HepG2 (cell line): ENCODE results near the gene ADAR. TPM values are rescaled to one million over a fixed set of nuclear protein-coding genes. Genes with fewer than 3 reads are reported as not detected.

Source experiments
- HOXA7 ChIP-seq: sonication (generic); formaldehyde crosslinking; IDR thresholded peaks from 2 replicates; pipeline ENCODE4 v1.8.1; 2022; ENCODE audit warnings: mild to moderate bottlenecking, missing genetic modification reagents, moderate library complexity
- KDM3A ChIP-seq: IDR thresholded peaks from 2 replicates; pipeline ENCODE4 v1.6.1; 2018; ENCODE audit warnings: low read depth, missing compliant biosample characterization
- KDM4B ChIP-seq: sonication (generic); formaldehyde crosslinking; IDR thresholded peaks from 2 replicates; pipeline ENCODE4 v1.4.0; 2020; ENCODE audit warnings: missing genetic modification reagents
- MBNL3 ChIP-seq: fragments of 250-450 bp; sonication (Bioruptor Pico); conservative IDR thresholded peaks from 2 replicates; pipeline ENCODE4 v1.8.0; 2022; ENCODE audit warnings: mild to moderate bottlenecking, inconsistent platforms
- PCBP2 ChIP-seq: fragments of 200-400 bp; formaldehyde crosslinking; optimal IDR thresholded peaks from 2 replicates; pipeline ENCODE3; 2018; ENCODE audit warnings: low read length, low read depth; ENCODE audit not compliant: poor library complexity, severe bottlenecking
- POLR2A ChIP-seq, 2 experiments: IDR thresholded peaks; 2 replicates each; pipeline ENCODE4 v1.6.1; 2011; ENCODE audit warnings: low read depth in 2 of 2, low read length in 2 of 2, mild to moderate bottlenecking in 1 of 2, moderate library complexity in 1 of 2; ENCODE audit not compliant: insufficient read depth in 1 of 2
- RBFOX2 ChIP-seq: fragments of 200-400 bp; formaldehyde crosslinking; IDR thresholded peaks from 2 replicates; pipeline ENCODE4 v1.6.1; 2017; ENCODE audit warnings: low read depth, mild to moderate bottlenecking, low read length
- SMAD3 ChIP-seq: sonication (generic); formaldehyde crosslinking; IDR thresholded peaks from 2 replicates; pipeline ENCODE4 v1.4.0; 2020; ENCODE audit warnings: missing genetic modification reagents
- SP1 ChIP-seq, 2 experiments: fragments of 450-650 bp in 1 of 2; sonication (generic) in 1 of 2; formaldehyde crosslinking in 1 of 2; IDR thresholded peaks; 2 replicates each; pipeline versions ENCODE4 v1.4.0 to v1.6.1; 2016 to 2020; ENCODE audit warnings: missing genetic modification reagents in 1 of 2
- SP5 ChIP-seq: IDR thresholded peaks from 2 replicates; pipeline ENCODE4 v1.6.1; 2016; ENCODE audit warnings: low read depth, borderline replicate concordance
- TP53 ChIP-seq: sonication (generic); formaldehyde crosslinking; conservative IDR thresholded peaks from 2 replicates; pipeline ENCODE4 v1.4.0; 2020; ENCODE audit warnings: missing genetic modification reagents
- ZBTB7B ChIP-seq: sonication (generic); formaldehyde crosslinking; IDR thresholded peaks from 2 replicates; pipeline ENCODE4 v1.4.0; 2020; ENCODE audit warnings: missing genetic modification reagents
- ZNF331 ChIP-seq: sonication (generic); formaldehyde crosslinking; IDR thresholded peaks from 2 replicates; pipeline ENCODE4 v1.4.0; 2020; ENCODE audit warnings: missing genetic modification reagents
- ZNF33B ChIP-seq: sonication (generic); formaldehyde crosslinking; IDR thresholded peaks from 2 replicates; pipeline ENCODE4 v1.5.1; 2020; ENCODE audit warnings: mild to moderate bottlenecking, missing genetic modification reagents
- ZNF382 ChIP-seq: sonication (generic); formaldehyde crosslinking; IDR thresholded peaks from 2 replicates; pipeline ENCODE4 v1.5.0; 2020; ENCODE audit warnings: missing genetic modification reagents, mild to moderate bottlenecking, borderline replicate concordance
- ZNF451 ChIP-seq: sonication (generic); formaldehyde crosslinking; IDR thresholded peaks from 2 replicates; pipeline ENCODE4 v1.5.0; 2020; ENCODE audit warnings: mild to moderate bottlenecking, missing genetic modification reagents
- ZNF558 ChIP-seq: sonication (generic); formaldehyde crosslinking; IDR thresholded peaks from 2 replicates; pipeline ENCODE4 v1.9.0; 2022; ENCODE audit warnings: mild to moderate bottlenecking, missing genetic modification reagents, borderline replicate concordance
- ZNF619 ChIP-seq: sonication (generic); formaldehyde crosslinking; IDR thresholded peaks from 2 replicates; pipeline ENCODE4 v1.4.0; 2020; ENCODE audit warnings: mild to moderate bottlenecking, missing genetic modification reagents
- polyA plus RNA-seq, 8 experiments: library from polyadenylated mRNA; depleted of rRNA in 3 of 8; stranded (reverse) in 7 of 8; unstranded in 1 of 8; fragments of >200 nt; fragmentation: Illumina TruSeq in 4 of 8; extraction: Trizol in 4 of 8; gene quantifications; 2 replicates each; pipeline versions ENCODE4 v1.2.1 to v1.2.3, GENCODE V29; 2011 to 2016; ENCODE audit warnings: low read depth in 4 of 8, missing spikeins in 1 of 8, mixed read lengths in 1 of 8; ENCODE audit not compliant: insufficient read depth in 1 of 8
- total RNA-seq, 5 experiments: library from RNA; depleted of rRNA; stranded (reverse); fragments of >200 nt; fragmentation: Illumina TruSeq; extraction: Trizol; gene quantifications; 2 replicates each; pipeline ENCODE4 v1.2.3, GENCODE V29; 2016; ENCODE audit warnings: low read depth in 1 of 5
- TF ChIP-seq, protein P1 (sequence below): IDR thresholded peaks from 2 replicates; pipeline ENCODE4 v1.6.1; 2016; ENCODE audit warnings: missing genetic modification reagents, missing compliant biosample characterization
- TF ChIP-seq, protein P2 (sequence below): sonication (generic); formaldehyde crosslinking; IDR thresholded peaks from 2 replicates; pipeline ENCODE4 v1.4.0; 2020; ENCODE audit warnings: mild to moderate bottlenecking, missing genetic modification reagents
- TF ChIP-seq, protein P3 (sequence below): sonication (generic); formaldehyde crosslinking; IDR thresholded peaks from 2 replicates; pipeline ENCODE4 v1.4.0; 2020; ENCODE audit warnings: missing genetic modification reagents
- TF ChIP-seq, protein P4 (sequence below): sonication (generic); formaldehyde crosslinking; IDR thresholded peaks from 2 replicates; pipeline ENCODE4 v1.5.1; 2020; ENCODE audit warnings: missing genetic modification reagents, mild to moderate bottlenecking, borderline replicate concordance

Gene ADAR
- total and polyA plus RNA-seq, 2 of the 13 experiments (the other 11 are each of a cell fraction or from before 2014, with no cell fraction given), result 70.8 to 86.2 TPM

DNA sequence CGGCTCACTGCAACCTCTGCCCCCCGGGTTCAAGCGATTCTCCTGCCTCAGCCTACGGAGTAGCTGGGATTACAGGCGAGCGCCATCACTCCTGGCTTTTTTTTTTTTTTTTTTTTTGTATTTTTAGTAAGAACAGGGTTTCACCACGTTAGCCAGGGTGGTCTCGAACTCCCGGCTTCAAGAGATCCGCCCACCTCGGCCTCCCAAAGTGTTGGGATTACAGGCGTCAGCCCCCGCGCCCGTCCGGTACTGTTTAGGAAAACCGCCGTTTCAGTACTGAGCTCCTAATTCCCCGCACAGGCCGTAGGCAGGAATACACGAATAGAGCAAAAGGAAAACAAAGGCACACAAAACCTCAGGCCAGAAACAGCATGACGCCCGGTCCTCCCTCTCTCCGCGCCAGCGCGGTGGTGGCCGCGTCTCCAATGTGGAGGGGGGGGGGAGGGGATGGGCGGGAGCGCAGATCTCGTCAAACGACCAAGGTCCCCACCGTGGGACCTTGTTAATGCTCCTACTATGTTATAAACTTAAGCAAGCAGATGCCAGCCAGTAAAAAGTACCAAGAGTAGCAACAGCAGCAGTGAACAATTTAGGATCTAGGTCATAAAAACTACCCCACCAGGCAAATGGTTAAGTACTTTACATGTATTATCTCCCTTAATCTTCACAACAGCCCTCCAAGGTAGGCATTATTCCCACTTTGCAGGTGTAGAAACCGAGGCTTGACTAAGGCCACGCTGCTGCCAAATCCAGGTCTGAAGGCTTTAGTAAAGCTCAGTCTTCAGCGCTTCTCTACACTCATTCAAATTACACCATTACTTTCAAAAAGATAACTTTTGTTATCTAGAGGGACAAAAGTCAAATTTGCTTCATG is 648 bp upstream of the ADAR start (continued):
- TF ChIP-seq ZBTB7B (CRISPR knock-in tag) (no peak), ZNF331 (0 out of 2 replicates have a peak, but pooled peaks have one; percentile 19), MBNL3 (no peak), HOXA7 (no peak), RBFOX2 (no peak), ZNF33B (CRISPR knock-in tag) (no peak), SP5 (CRISPR knock-in tag) (no peak), ZNF619 (CRISPR knock-in tag) (no peak), ZNF558 (CRISPR knock-in tag) (no peak), SMAD3 (0 out of 2 replicates have a peak, but pooled peaks have one; percentile 5), KDM3A (CRISPR knock-in tag) (no peak), ZNF451 (CRISPR knock-in tag) (no peak), POLR2A (IDR thresholded peaks at IDR 0.05; ENCODE audit: insufficient read depth in 1 of 2, low read depth in 2 of 2, low read length in 2 of 2) (peak in 1 of 2 experiments; percentile 34; a peak in 1 of 4 replicates), KDM4B (no peak), SP1 (IDR thresholded peaks at IDR 0.05) (no peak), SP1 (CRISPR knock-in tag; IDR thresholded peaks at IDR 0.05) (no peak), ZNF382 (CRISPR knock-in tag) (no peak), TP53 (CRISPR knock-in tag) (no peak), PCBP2 (no peak)
- TF ChIP-seq, protein P1, sequence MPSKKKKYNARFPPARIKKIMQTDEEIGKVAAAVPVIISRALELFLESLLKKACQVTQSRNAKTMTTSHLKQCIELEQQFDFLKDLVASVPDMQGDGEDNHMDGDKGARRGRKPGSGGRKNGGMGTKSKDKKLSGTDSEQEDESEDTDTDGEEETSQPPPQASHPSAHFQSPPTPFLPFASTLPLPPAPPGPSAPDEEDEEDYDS (CRISPR knock-in tag), result peak; percentile 1; the same call in 1 of the 2 replicates
- TF ChIP-seq, protein P2, sequence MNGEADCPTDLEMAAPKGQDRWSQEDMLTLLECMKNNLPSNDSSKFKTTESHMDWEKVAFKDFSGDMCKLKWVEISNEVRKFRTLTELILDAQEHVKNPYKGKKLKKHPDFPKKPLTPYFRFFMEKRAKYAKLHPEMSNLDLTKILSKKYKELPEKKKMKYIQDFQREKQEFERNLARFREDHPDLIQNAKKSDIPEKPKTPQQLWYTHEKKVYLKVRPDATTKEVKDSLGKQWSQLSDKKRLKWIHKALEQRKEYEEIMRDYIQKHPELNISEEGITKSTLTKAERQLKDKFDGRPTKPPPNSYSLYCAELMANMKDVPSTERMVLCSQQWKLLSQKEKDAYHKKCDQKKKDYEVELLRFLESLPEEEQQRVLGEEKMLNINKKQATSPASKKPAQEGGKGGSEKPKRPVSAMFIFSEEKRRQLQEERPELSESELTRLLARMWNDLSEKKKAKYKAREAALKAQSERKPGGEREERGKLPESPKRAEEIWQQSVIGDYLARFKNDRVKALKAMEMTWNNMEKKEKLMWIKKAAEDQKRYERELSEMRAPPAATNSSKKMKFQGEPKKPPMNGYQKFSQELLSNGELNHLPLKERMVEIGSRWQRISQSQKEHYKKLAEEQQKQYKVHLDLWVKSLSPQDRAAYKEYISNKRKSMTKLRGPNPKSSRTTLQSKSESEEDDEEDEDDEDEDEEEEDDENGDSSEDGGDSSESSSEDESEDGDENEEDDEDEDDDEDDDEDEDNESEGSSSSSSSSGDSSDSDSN (CRISPR knock-in tag), result no peak
- TF ChIP-seq, protein P3, sequence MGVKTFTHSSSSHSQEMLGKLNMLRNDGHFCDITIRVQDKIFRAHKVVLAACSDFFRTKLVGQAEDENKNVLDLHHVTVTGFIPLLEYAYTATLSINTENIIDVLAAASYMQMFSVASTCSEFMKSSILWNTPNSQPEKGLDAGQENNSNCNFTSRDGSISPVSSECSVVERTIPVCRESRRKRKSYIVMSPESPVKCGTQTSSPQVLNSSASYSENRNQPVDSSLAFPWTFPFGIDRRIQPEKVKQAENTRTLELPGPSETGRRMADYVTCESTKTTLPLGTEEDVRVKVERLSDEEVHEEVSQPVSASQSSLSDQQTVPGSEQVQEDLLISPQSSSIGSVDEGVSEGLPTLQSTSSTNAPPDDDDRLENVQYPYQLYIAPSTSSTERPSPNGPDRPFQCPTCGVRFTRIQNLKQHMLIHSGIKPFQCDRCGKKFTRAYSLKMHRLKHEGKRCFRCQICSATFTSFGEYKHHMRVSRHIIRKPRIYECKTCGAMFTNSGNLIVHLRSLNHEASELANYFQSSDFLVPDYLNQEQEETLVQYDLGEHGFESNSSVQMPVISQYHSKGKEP (CRISPR knock-in tag), result no peak
- TF ChIP-seq, protein P4, sequence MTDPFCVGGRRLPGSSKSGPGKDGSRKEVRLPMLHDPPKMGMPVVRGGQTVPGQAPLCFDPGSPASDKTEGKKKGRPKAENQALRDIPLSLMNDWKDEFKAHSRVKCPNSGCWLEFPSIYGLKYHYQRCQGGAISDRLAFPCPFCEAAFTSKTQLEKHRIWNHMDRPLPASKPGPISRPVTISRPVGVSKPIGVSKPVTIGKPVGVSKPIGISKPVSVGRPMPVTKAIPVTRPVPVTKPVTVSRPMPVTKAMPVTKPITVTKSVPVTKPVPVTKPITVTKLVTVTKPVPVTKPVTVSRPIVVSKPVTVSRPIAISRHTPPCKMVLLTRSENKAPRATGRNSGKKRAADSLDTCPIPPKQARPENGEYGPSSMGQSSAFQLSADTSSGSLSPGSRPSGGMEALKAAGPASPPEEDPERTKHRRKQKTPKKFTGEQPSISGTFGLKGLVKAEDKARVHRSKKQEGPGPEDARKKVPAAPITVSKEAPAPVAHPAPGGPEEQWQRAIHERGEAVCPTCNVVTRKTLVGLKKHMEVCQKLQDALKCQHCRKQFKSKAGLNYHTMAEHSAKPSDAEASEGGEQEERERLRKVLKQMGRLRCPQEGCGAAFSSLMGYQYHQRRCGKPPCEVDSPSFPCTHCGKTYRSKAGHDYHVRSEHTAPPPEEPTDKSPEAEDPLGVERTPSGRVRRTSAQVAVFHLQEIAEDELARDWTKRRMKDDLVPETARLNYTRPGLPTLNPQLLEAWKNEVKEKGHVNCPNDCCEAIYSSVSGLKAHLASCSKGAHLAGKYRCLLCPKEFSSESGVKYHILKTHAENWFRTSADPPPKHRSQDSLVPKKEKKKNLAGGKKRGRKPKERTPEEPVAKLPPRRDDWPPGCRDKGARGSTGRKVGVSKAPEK (CRISPR knock-in tag), result no peak
